K562 (cell line): ENCODE results near the gene DTNBP1. TPM values are rescaled to one million over a fixed set of nuclear protein-coding genes. Genes with fewer than 3 reads are reported as not detected.

Experiments
- ATAC-seq: fragments of 200-7000 bp; cut with Tn5 transposase; 3 replicates; pipeline ENCODE4 v1.9.1; 2020; ENCODE audit warnings: moderate library complexity
- BruUV-seq: library from RNA; stranded (reverse); fragments of 400-500 nt; replicated peaks from 2 replicates; lab custom pipeline; 2021; lab: Mats Ljungman, UMichigan
- CTCF ChIA-PET: fragments of 300-600 bp; formaldehyde crosslinking; extraction: SDS; loops from one replicate; lab custom pipeline; 2021; ENCODE audit warnings: low intra/inter-chr PET ratio; lab: Yijun Ruan, JAX
- POLR2A ChIA-PET: fragments of 300-600, 350-650 bp; sonication (Branson Sonifier 250); formaldehyde crosslinking; extraction: SDS; loops from one replicate; lab custom pipeline; 2021; ENCODE audit warnings: antibody characterized with exemption, inconsistent platforms; lab: Yijun Ruan, JAX
- DNase-seq, 4 experiments: peaks; one replicate each; pipeline versions ENCODE4 v3.0.0 to v3.0.0-alpha.2; 2011 to 2018; ENCODE audit warnings: low spot score in 3 of 4, mixed read lengths in 3 of 4; ENCODE audit errors: extremely low read depth in 1 of 4
- FAIRE-seq: peaks from 2 replicates; lab custom pipeline; 2011; peaks lifted over from hg19 to GRCh38; lab: Jason Lieb, UNC
- H2AFZ ChIP-seq: 2 replicates; pipeline ENCODE4 v1.6.0; 2011; ENCODE audit warnings: low read depth, low read length, control low read depth, inconsistent platforms
- H3K27ac ChIP-seq: fragments of 200-600 bp; 3 replicates; pipeline ENCODE4 v1.8.0; 2011; ENCODE audit warnings: low read depth, mild to moderate bottlenecking, control low read depth, inconsistent platforms, low read length, moderate library complexity, mixed read lengths; ENCODE audit errors: extremely low read depth
- H3K27me3 ChIP-seq, 2 experiments: fragments of 300-600 bp in 1 of 2; 2 replicates in 1 of 2; 3 replicates in 1 of 2; pipeline versions ENCODE4 v1.6.0 to v1.8.0; 2011; ENCODE audit warnings: inconsistent platforms in 2 of 2, low read length in 2 of 2, mild to moderate bottlenecking in 1 of 2, mixed read lengths in 1 of 2, moderate library complexity in 1 of 2; ENCODE audit not compliant: control insufficient read depth in 2 of 2, insufficient read depth in 2 of 2
- H3K36me3 ChIP-seq: fragments of 300-600 bp; 3 replicates; pipeline ENCODE4 v1.8.0; 2011; ENCODE audit warnings: mild to moderate bottlenecking, low read length, inconsistent platforms; ENCODE audit not compliant: control insufficient read depth, insufficient read depth
- H3K4me1 ChIP-seq, 2 experiments: fragments of 200-600 bp in 1 of 2; replicated peaks in 1 of 2; 2 replicates in 1 of 2; 3 replicates in 1 of 2; pipeline versions ENCODE4 v1.5.1 to v1.8.0; 2011; ENCODE audit warnings: inconsistent platforms in 2 of 2, low read length in 2 of 2, mild to moderate bottlenecking in 1 of 2, mixed read lengths in 1 of 2, moderate library complexity in 1 of 2; ENCODE audit not compliant: control insufficient read depth in 2 of 2, insufficient read depth in 2 of 2
- H3K4me2 ChIP-seq: 2 replicates; pipeline ENCODE4 v1.6.1; 2011; ENCODE audit warnings: low read length, control low read depth, inconsistent platforms, mixed read lengths; ENCODE audit not compliant: insufficient read depth
- H3K4me3 ChIP-seq: fragments of 200-600 bp; sonication (generic), shearing (Covaris generic); 2 replicates; pipeline ENCODE4 v1.5.1; 2016; ENCODE audit warnings: control low read depth, inconsistent platforms
- H3K79me2 ChIP-seq: fragments of 200-600 bp; 3 replicates; pipeline ENCODE4 v1.8.0; 2011; ENCODE audit warnings: low read length, inconsistent platforms; ENCODE audit not compliant: control insufficient read depth, insufficient read depth
- H3K9ac ChIP-seq, 2 experiments: 2 replicates each; pipeline versions ENCODE4 v1.6.0 to v1.6.1; 2011; ENCODE audit warnings: low read depth in 2 of 2, low read length in 2 of 2, control low read depth in 1 of 2, inconsistent platforms in 1 of 2, mild to moderate bottlenecking in 1 of 2, mixed read lengths in 1 of 2; ENCODE audit not compliant: insufficient read depth in 1 of 2
- H3K9me1 ChIP-seq: one replicate; pipeline ENCODE4 v1.6.0; 2011; ENCODE audit warnings: inconsistent platforms, mild to moderate bottlenecking, low read length, moderate library complexity; ENCODE audit not compliant: control insufficient read depth, insufficient read depth
- H3K9me3 ChIP-seq: replicated peaks from 2 replicates; pipeline ENCODE4 v1.5.1; 2011; ENCODE audit warnings: low read depth, low read length, inconsistent platforms; ENCODE audit not compliant: control insufficient read depth, insufficient read depth
- H4K20me1 ChIP-seq: replicated peaks from 2 replicates; pipeline ENCODE4 v1.6.1; 2011; ENCODE audit warnings: low read length, inconsistent platforms, mixed read lengths; ENCODE audit not compliant: control insufficient read depth, insufficient read depth
- HNRNPK ChIP-seq: fragments of 200-400 bp; formaldehyde crosslinking; IDR thresholded peaks from one replicate; pipeline ENCODE4 v1.6.1; 2018; ENCODE audit warnings: mild to moderate bottlenecking, low read depth, low read length; ENCODE audit not compliant: poor library complexity, severe bottlenecking
- NFE2L1 ChIP-seq: fragments of 450-650 bp; IDR thresholded peaks from 2 replicates; pipeline ENCODE4 v1.6.1; 2016; ENCODE audit warnings: missing genetic modification characterization, low read depth, mild to moderate bottlenecking, missing compliant biosample characterization, moderate library complexity, borderline replicate concordance
- PCBP1 ChIP-seq: fragments of 200-400 bp; formaldehyde crosslinking; IDR thresholded peaks from 2 replicates; pipeline ENCODE4 v1.6.1; 2018; ENCODE audit warnings: mild to moderate bottlenecking, low read depth, low read length; ENCODE audit not compliant: poor library complexity, severe bottlenecking
- PCBP2 ChIP-seq: fragments of 200-400 bp; formaldehyde crosslinking; IDR thresholded peaks from 2 replicates; pipeline ENCODE4 v1.6.1; 2018; ENCODE audit warnings: low read length, low read depth, mild to moderate bottlenecking, moderate library complexity; ENCODE audit not compliant: poor library complexity, severe bottlenecking
- SPI1 ChIP-seq: IDR thresholded peaks from 2 replicates; pipeline ENCODE4 v1.6.1; 2011; ENCODE audit warnings: low read depth, low read length, control low read depth, borderline replicate concordance
- WGBS: fragments of 100-300 bp; shearing (Covaris generic); methylation state at CpG from one replicate; pipeline ENCODE4 v1.1.6; 2016; ENCODE audit warnings: low coverage, mixed read lengths; ENCODE audit not compliant: insufficient coverage; ENCODE audit errors: missing lambda C conversion rate; 5-methylcytosine and 5-hydroxymethylcytosine counted together
- in situ Hi-C: fragments of 300-500 bp; cut with MboI; formaldehyde crosslinking; loops from 4 replicates; pipeline ENCODE4 v1.15.0; 2018; ENCODE audit warnings: inconsistent platforms, mixed read lengths
- intact Hi-C: fragments of 100-400 bp; cut with micrococcal nuclease; formaldehyde crosslinking; loops from 2 replicates; pipeline ENCODE4 v1.14.2; 2022
- polyA plus RNA-seq, 8 experiments: library from polyadenylated mRNA; depleted of rRNA in 4 of 8; stranded (reverse) in 5 of 8; unstranded in 3 of 8; fragments of >200 nt; fragmentation: Nextera tagmentation in 2 of 8; fragmentation: Illumina TruSeq in 1 of 8; extraction: Ambion mirVana in 2 of 8; extraction: Trizol in 1 of 8; gene quantifications; 2 replicates each; pipeline versions ENCODE4 v1.2.1 to v1.2.3, GENCODE V29; 2011 to 2014; ENCODE audit warnings: inconsistent platforms in 1 of 8, missing spikeins in 1 of 8
- total RNA-seq, 7 experiments: library from RNA; depleted of rRNA in 6 of 7; stranded (reverse); fragments of >200 nt in 6 of 7; fragmentation: Illumina TruSeq in 2 of 7; extraction: Trizol in 2 of 7; gene quantifications; 2 replicates each; pipeline versions ENCODE4 v1.2.1 to v1.2.3, GENCODE V29; 2011 to 2021; ENCODE audit warnings: low replicate concordance in 1 of 7

Gene DTNBP1
- total and polyA plus RNA-seq, 9 of the 15 experiments (the other 6 are each of a cell fraction or from before 2014, with no cell fraction given), result 16.7 to 54.5 (median 21.4) TPM

DNA sequence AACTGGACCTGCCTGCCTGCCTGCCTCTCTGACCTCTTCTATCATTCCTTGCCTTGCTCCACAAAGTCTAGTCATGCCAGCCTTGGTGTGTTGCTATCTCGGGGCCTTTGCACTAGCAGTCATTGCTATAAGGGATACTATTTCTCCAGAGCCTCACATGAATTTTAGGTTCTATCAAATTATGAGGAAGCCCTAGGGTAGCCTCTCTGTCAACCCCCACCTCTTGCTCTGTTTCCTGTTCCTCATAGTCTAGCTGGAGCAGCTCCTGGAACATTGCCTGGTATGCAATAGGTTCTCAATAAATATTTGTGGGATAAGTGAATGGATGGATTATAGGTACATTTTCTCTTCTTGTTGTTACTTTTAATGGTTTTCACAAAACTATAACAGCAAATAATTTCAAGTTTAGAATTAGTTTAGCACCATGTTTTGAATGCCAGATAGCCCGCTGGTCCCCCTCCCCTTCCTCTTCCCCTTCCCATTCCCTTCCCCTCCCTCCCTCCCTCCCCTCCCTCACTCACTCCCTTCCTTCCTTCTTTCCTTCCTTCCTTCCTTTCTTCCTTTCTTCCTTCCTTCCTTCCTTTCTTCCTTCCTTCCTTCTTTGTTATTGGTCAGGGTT lies 46.9 kb upstream of the DTNBP1 start:
- DNase-seq (no peak), ATAC-seq (no peak), FAIRE-seq (no peak)
- Histone ChIP-seq H2AFZ (no peak overlapping the region), H3K36me3 (no peaks in the 10 kb centered on the region), H3K9ac (no peak overlapping the region), H3K27ac (no peak overlapping the region), H3K4me1 (no peaks in the 10 kb centered on the region), H3K9me1 (no peaks in the 10 kb centered on the region), H3K27me3 (no peaks in the 10 kb centered on the region), H3K4me3 (no peak overlapping the region), H3K4me2 (no peak overlapping the region), H4K20me1 (no peaks in the 10 kb centered on the region), H3K79me2 (no peaks in the 10 kb centered on the region), H3K9me3 (no peaks in the 10 kb centered on the region)
- in situ Hi-C loops, result no loop called here
- ChIA-PET POLR2A (interaction anchor here (1.3 to 1.4 kb wide), 2 partner anchors 8 to 421 kb away, joined by 3 to 5 read pairs; no protein-coding TSS in a partner anchor), CTCF (no interaction called here)
- intact Hi-C loops, result no loop called here
- no TSS peak for BruUV-seq
- WGBS, result 20% methylated on average over 1 of the region's 2 CpGs
- peak; percentile 63 for TF ChIP-seq PCBP1
- no peak for TF ChIP-seq NFE2L1 (tag)
- peak; percentile 88 for TF ChIP-seq HNRNPK
- TF ChIP-seq PCBP2, result peak; percentile 62
- peak; percentile 10; the same call in 1 of the 2 replicates for TF ChIP-seq SPI1
